Erythroblast (primary cell): ENCODE data around the gene ANKRD6.

Experiments
- DNase-seq, 2 experiments: peaks; one replicate each; lab custom pipeline; 2025; lab: John Stamatoyannopoulos, UW
- GATA1 ChIP-seq: IDR thresholded peaks from 2 replicates; pipeline ENCODE4 v1.6.1; 2011; ENCODE audit warnings: low read depth, mild to moderate bottlenecking, control low read depth, low read length, moderate library complexity
- POLR2A ChIP-seq: IDR thresholded peaks from 2 replicates; pipeline ENCODE4 v1.6.1; 2011; ENCODE audit warnings: mild to moderate bottlenecking, low read length

Gene ANKRD6

GRCh38 chr6:89583559-89583958 lies 150.6 kb downstream of the ANKRD6 start:
- TF ChIP-seq POLR2A = no peak
- no peak for TF ChIP-seq GATA1
- DNase-seq = no peak

DNA sequence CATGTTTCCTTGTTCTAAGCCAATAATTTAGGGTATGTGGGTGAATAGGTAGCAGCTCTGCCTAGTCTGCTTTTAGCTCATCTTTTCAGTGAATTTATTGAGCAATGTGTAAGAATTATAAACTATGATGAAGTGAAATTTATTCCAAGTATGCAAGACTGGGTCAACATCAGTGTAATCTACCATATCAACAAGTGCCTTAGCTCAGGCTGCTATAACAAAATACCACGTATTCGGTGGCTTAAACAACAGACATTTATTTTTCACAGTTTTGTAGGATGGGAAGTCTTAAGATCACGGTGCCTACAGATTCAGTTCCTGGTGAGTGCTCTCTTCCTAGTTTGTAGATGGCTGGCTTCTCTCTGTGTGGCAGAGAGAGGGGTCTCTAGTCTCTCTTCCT lies 151.6 kb downstream of the ANKRD6 start:
- no peak for DNase-seq
- no peak for TF ChIP-seq POLR2A
- TF ChIP-seq GATA1 = no peak

GRCh38 chr6:89585154-89585553 lies 152.2 kb downstream of the ANKRD6 start:
- no peak for DNase-seq
- TF ChIP-seq GATA1 = no peak
- TF ChIP-seq POLR2A = no peak

DNA sequence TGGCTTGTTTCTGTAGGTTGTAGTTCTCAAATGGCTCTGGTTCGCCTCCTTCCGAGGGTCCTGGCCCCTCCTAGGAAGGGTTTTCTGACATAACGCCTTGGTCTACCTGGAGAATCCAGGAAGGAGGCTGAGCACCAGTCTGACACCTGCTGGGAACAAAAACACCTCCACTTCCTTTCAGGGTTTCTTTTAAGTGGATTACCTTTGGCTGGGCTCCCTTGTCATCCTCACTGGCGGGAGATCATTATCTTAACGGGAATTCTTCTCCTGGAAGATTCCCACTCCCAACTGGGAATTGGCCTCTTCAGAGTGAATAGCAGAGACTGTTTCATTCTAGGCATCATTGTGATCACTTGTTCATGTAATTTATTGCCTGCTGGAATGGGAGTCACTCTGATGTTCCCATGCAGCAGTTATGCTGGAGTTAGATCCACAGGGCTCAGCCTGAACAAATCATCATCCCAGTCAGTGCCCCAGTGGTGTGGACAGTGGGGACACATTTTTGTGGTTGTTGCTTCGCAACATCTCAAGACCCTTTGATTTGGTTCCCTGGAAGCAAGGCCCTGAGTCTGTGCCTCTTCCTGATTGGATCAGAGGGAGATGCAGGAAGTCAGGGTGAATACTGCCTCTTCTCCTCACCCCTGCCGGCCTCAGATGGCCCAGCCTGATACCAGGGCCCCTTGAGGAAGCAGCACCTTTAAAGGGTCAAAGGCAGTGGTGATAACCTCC lies 156.5 kb downstream of the ANKRD6 start:
- no peak for TF ChIP-seq POLR2A
- no peak for TF ChIP-seq GATA1
- no peak for DNase-seq

DNA sequence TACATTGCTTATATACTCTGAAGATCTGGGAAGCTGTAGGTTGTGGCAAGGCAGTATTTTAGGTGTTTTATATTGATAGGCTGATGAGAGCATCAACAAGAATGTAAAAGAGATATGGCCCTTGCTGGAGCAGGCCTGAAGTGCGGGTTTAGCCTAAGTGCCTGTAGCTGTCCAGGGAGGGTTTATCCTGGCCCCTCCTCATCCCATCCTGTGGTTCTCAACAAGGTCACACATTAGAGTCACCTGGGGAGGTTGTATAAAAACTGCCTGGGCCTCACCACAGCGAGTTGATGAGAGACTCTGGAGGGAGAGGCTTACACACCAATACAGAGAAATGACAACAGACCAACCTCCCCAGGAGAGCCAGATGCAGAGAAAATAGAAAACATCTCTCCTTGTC lies 157.2 kb downstream of the ANKRD6 start:
- DNase-seq = no peak
- TF ChIP-seq POLR2A (no peak), GATA1 (no peak)

DNA sequence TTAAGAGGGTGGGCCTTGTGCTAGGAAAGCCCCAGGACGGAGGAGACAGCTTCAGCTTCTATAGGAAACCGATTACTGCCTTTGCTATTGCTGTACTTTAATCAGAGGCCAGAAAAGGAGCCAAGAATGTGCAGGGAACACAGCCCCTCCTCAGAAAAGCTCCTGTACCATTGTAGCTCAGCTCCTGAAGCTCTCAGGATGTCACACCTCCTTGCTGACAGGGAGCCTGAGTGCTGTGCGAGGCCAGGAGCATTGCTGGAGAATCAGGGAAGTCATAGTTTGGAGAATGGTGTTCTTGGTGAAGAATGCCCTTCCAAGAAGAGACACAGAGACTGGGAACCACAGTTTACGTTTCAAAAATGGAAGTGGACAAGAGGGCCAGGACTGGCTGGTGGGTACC lies 158.8 kb downstream of the ANKRD6 start:
- no peak for TF ChIP-seq GATA1
- no peak for TF ChIP-seq POLR2A
- no peak for DNase-seq

GRCh38 chr6:89596056-89596455 lies 163.1 kb downstream of the ANKRD6 start:
- TF ChIP-seq POLR2A (no peak), GATA1 (no peak)
- DNase-seq = no peak

GRCh38 chr6:89596484-89596883 lies 163.5 kb downstream of the ANKRD6 start:
- peak in 1 of 2 experiments; percentile 5 for DNase-seq
- TF ChIP-seq POLR2A = no peak
- TF ChIP-seq GATA1 = no peak

DNA sequence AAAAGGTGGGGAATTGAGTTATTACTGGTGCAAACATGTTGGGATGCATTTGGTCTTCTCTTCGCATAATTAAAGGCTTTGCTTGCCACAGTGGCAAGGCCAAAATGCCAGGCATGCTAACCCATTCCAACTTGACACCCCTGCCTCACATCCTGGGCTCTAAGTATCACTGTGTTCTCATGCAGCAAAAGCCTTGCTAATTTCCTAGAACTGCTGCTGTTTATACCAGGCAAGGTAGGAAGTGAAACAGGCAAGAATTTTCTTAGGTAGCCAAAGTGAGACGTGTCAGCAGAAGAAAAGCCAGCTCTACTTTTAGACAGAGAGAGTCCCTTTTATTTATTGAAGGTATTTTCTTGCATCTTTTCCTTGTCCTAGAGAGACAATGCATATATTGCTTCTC lies 164.4 kb downstream of the ANKRD6 start:
- TF ChIP-seq GATA1 = no peak
- no peak for TF ChIP-seq POLR2A
- DNase-seq = no peak

GRCh38 chr6:89597988-89598387 lies 165.0 kb downstream of the ANKRD6 start:
- DNase-seq = no peak
- TF ChIP-seq POLR2A = no peak
- no peak for TF ChIP-seq GATA1

DNA sequence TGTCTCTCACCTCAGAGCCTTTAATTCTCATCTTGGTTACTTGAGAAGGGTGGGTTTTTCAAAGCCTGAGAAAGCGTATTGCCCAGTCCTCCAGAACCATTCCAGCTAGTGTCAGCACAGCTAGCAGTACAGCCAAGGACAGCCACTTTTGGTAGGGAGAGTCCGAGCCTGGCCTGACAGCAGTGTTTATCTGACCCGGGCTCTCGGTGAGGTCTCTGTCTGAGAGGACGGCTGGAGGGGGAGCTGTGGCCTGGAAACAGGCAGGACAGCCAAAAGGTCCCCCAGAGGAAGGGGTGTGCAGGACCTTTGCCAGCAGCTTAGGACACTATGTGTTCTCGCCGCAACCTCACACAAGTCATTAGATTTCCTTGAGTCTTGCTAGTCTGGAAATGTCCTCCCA lies 166.8 kb downstream of the ANKRD6 start:
- TF ChIP-seq GATA1 (no peak), POLR2A (no peak)
- no peak for DNase-seq

GRCh38 chr6:89602166-89602565 lies 169.2 kb downstream of the ANKRD6 start:
- TF ChIP-seq POLR2A (no peak), GATA1 (no peak)
- DNase-seq = no peak

DNA sequence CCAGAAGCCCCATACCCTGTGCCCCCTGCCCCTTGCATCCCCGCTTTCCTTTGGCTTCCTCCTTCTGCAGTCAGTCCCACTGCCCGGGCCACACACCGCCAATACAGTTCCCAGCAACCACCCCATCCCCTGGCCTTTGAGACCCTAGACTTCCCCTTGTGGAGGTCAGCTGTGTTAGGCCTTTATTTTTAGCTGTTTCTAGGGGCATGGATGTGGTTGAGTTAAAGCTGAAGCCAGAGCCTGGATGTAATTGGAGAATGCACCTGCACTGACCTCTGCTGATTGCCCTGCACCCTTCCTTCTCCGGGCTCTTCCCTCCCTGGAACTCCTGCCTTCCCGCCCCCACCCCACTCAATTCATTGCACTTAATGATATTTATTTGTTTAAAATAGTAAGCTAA lies 171.7 kb downstream of the ANKRD6 start:
- no peak for DNase-seq
- TF ChIP-seq POLR2A = no peak
- TF ChIP-seq GATA1 = no peak

GRCh38 chr6:89605861-89606260 lies 172.9 kb downstream of the ANKRD6 start:
- no peak for DNase-seq
- TF ChIP-seq POLR2A (no peak), GATA1 (no peak)

GRCh38 chr6:89610149-89610642 lies 177.2 kb downstream of the ANKRD6 start:
- DNase-seq = peak; percentile 57 to 78
- TF ChIP-seq POLR2A (no peak), GATA1 (no peak)
